ENCODE measurements around the gene HMGN1.
"Not testable (repeated sequence)": the region's sequence is repeated elsewhere in the genome, so short reads cannot be mapped to it uniquely, and the experiment has no call there.

Gene HMGN1, protein sequence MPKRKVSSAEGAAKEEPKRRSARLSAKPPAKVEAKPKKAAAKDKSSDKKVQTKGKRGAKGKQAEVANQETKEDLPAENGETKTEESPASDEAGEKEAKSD

DNA sequence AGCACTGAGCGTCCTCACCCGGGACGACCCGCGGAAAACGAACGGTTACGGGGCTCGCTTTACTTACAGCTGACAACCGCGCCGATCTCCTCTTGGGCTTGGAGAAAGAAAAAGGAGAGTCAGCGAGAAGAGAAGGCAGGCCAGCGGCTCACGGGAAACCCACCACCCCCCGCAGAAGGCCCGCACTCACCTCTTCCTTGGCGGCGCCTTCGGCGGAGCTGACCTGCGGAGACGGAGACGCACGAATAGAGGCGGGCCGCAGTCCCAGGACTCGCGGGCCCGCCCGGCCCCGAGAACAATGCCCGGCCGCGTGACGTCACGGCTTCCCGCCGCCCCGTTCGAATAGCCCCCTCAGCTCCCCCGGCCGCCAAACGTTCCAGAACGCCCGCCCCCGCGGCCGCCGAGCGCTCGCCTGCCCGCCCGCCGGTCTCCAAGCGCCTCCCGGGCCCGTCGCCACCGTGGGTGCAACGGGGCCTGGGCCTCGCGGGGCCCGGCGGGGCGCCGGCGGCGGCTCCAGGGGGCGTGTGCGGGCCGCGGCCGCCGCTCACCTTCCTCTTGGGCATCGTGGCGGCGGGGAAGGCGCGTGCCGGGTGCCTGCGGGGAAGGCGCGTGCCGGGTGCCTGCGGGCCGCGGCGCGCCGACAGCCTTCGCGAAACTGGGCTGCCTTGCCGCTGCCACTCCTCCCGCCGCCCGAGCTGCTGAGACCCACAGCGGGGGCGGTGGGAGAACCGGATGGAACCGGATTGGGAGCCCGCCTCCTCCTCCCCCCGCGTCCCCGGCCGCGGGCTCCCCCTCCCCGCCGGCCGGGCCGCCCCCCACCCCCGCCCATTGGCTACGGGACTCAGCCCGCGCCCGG lies at the start of gene HMGN1:
TSS of gene HMGN1 (minus strand) at position 734 of the 856 bp plus-strand sequence. CDS start at position 563, 171 bp downstream.
- peak; percentile 81 for DNase-seq

DNA sequence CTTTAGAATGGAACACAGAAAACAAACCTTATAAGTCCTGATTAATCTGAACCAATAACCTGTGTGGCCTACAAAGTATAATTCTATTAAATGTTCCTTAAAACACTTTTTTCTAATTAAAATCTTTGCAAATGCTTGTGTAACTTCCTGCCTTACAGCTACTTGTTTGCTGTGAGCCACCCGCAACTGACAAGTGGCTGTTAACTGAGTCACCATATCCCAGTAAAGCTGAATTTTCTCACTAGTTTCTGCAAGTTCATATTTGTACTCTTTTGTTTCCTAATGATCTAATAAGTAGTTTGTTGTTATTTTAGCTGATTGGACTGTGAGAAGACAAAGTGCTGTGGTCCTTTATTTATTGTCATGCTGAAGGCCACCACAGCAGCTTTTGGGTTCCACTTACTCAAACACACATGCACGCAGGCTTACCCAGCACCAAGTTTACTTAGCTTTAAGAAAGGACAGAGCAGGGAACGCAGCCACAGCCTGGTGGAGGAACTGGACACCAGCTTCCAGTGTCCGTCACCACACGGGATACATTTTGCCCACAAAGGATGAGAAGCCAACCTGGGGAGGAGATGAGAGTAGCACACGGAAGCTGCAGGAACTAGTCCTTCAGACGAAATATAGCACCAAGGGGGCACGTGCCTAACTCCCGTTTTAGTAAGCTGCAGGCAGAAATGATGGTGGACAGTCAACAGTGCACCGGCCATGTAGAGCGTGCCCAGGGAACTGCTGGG lies 48.9 kb upstream of the HMGN1 start:
- no peak for DNase-seq

DNA sequence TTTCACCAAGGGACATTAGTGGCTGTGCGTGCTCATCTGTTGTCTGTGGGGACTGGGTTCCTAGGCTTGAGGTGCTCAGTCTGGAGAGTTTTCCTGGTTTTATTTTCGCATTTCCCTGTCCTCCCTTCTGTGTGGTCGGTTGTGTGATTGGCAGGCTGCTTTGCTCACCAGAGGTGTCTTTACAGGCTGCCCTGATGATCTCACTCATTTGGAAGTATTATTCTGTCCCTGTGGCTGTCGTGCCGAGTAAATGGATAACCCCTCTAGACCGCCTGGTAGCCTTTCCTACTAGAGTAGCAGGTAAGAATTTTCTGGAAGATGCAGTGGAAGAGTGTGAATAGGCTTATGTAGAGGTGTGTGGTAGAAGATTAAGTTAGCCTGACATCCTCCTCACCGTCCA lies 44.1 kb upstream of the HMGN1 start:
- DNase-seq = no peak

DNA sequence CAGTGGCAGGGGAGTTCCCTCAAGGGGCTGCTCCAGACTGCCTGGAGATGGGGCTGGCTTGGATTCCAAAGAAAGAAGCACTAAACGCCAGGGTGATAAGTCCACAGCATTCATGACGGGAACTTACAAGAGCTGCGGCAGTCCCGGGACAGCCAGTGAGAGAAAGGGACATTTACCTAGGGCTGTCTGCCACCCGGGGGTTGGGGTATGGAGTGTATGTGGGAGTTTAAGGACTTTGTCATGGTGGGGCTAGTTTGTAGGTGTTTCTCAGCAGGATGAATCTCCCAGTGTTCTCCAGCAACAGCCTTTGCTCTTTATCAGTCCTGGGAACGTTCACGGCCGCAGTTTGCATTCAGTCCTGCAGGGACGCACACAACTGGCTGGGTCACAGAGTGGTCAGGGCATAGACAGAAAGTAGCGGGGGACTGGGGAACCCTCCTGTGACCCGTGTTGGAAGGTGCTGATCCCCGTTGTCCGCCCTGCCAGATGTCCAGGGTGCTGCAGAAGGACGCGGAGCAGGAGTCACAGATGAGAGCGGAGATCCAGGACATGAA lies 41.4 kb upstream of the HMGN1 start:
- no peak for DNase-seq

DNA sequence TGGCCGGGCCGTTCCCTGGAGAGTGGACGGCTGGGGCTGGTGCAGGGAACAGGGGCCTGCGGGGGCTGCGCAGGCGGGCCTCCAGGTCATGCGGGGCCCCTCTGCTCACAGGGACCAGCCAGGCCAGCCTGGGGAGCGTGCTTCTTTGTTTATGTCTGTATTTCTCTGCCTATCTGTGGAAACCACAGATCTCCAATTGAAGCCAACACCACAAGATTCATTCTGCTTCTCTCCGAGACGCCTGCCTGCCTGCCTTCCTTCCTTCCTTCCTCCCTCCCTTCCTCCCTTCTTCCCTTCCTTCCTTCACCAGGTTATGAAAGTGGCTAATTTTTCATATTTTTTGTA lies 39.9 kb upstream of the HMGN1 start:
- no peak for DNase-seq

DNA sequence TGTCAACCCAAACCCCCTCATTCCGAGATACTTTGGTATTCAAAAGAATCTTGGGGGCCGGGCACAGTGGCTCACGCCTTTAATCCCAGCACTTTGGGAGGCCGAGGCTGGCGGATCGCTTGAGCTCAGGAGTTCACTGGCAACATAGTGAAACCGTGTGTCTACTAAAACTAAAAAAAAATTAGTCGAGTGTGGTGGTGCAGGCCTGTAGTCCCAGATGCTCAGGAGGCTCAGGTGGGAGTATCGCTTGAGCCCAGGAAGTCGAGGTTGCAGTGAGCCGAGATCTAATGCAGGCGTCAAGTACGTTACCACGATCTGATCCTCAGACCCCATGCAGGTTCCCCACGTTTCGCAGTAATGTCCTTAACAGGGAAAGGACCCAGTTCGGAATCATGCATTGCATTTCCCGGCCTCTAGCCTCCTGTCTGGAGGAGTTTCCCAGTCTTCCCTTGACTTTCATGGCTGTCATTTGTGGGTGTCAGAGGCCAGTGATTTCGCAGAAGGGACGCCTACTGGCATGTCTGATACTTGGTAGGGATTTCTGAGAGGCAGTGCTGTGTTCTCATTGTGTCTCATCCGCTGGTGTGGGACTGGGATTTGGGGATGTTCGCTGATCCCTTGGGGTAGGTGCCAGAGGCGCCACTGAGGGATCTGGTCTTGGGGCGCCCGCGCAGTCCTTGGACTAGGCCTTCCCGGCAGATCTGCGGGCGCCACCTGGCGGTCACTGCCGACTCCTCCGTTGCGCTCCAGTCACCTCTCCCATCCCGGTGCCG lies 39.3 kb upstream of the HMGN1 start:
- DNase-seq = peak; percentile 65

DNA sequence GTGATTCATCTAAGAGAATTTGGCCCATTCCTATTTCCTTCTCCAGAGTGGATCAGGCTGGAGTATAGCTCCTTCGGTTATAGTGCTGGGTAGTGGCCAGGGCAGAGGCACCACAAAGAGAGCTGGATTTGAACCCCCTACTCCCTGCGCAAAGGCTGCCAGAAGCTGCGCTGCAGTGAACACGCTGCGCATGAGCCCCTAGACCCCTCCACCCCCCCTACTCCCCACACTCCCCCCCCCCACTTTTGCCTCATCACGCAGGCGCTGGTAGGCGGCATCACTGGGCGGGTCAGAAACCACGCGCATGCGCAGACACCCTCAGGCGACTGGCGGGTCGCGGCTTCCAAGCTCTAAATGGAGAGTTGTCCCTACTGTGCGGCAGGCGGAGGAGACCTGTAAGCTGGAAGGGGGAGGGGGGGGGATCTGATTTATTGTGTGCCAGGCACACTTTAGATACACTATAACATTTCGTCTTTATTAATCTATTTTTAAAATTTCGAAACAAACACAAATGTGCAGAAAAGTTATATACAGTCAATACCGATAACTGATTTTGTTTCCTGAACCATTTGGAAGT lies 38.7 kb upstream of the HMGN1 start:
- peak; percentile 84 for DNase-seq

DNA sequence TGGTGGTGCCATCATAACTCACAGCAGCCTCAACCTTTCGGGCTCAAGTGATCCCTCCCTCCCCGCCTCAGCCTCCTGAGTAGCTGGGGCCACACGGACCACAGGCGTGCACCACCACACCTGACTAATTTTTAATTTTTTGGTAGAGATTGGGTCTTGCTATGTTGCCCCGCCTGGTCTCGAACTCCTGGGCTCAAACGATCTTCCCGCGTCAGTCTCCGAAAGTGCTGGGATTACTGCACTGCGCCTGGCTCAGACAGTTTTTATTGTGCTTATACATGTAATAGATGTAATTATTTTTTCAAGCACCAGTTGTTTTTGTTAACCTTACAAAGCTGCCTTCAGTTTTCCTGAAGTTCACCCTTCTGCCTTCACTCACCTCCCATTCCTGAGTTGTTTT lies 38.0 kb upstream of the HMGN1 start:
- DNase-seq = no peak

DNA sequence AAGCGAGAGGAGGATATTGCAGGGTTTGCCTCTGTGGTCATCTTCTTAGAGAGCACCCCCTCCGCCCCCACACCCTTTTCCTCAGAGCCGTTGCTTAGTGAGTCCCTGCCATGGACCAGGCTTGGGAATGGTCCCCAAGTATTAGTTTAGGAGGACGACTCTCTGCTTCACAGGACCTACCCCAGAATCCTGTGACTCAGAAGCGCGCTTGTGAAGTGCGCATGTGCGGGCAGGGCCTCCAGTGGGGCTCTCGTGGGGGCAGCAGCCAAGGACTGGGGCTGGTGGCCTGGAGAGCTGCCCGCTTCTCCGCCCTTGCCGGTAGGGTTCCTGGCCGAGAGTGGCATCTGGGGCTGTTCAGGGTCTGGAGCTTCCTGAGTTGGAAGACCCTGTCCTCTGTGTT lies 37.3 kb upstream of the HMGN1 start:
- no peak for DNase-seq

DNA sequence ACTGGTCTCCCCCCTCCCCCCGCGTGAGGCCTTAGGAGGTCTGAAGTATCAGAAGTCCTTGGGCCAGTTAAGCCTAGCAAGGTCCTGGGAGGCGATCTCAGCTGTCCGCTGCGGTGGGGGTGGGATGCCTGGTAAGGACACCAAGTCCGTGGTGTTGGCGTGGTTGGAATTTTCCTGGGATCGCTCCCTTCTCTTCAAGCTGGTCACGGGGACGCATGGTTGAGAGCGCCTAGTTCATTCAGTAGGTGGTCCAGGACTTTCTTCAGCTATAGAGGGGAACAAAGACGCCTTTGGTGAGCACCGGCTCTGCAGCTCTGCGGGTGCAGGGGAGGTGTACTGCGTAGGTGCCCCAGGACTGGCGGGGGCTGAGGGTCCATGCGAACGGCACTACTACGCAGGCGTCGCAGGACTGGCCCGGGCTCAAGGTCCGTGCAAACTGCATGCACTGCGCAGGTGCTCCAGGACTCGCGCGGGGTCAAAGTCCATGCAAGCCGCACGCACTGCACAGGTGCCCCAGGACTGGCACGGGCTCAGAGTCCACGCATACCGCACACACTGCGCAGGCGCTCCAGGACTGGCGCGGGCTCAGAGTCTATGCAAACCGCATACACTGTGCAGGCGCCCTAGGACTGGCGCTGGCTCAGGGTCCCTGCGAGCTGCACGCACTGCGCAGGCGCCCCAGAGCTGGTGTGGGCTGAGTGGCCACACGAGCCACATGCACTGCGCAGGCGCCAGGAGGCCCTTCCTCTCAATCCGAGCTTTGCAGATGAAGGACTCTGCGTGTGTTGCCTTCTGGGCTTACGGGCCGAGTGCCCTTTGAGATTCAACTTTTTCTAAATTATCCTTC lies 36.6 kb upstream of the HMGN1 start:
- DNase-seq = peak; percentile 56

DNA sequence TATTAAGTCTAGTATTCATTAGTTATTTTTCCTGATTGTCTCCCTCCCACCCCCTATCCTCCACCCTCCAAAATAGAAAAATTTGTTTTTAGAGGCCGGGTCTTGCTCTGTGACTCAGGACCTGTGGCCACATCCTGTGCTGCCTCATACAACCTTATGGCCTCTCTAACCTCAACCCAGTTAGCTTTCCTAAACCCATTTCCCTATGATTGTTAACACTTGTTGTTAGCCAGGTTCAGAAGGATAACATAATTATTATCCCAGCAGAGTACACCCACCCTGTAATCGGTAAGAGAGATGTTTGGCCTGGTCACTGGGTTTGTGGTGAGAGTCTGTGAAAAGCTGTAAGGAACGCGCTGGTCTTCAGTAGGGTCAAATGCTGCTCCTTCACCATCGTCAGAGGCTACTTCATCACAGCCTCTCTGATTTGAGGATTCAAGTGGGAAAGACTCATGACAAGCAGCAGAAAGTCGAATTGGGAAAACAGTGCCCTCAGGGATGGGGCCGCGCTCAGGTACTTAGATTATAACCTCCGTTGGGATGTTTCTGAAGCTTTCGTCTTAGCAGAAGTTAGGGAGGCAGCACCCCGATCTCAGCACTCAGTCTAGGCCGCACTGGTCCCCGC lies 35.9 kb upstream of the HMGN1 start:
- no peak for DNase-seq

DNA sequence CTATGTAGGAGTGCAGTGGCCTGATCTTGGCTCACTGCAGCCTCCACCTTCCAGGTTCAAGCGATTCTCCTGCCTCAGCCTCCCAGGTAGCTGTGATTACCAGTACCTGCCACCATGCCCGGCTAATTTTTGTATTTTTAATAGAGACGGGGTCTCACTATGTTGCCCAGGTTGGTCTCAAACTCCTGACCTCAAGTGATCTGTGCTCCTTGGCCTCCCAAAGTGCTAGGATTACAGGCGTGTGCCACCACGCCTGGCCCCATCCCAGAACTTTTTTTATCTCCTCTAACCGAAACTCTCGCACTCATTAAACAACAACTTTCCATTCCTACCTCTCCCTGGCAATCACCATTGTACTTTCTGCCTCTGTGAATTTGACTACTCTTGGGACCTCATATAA lies 33.2 kb upstream of the HMGN1 start:
- DNase-seq = not testable (repeated sequence)

DNA sequence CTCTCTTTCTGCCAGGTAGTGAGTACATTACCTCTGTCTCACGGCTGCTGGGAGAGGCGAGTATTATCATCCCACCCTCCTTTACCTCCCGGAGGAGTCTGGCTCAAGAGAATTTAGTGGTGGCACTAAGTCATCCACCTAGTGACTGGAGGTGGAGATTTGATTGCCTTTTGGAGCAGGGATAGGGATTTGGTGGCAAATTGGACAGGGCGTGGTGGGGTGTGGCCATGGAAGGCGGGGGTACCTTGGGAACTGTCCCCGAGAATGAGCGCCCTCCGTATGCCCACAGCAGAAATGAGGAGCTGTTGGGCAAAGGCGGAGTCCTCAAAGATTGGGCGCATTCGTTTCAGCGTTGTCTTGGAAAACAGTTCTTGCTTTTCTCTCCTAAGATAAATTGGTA lies 32.1 kb upstream of the HMGN1 start:
- DNase-seq = no peak

DNA sequence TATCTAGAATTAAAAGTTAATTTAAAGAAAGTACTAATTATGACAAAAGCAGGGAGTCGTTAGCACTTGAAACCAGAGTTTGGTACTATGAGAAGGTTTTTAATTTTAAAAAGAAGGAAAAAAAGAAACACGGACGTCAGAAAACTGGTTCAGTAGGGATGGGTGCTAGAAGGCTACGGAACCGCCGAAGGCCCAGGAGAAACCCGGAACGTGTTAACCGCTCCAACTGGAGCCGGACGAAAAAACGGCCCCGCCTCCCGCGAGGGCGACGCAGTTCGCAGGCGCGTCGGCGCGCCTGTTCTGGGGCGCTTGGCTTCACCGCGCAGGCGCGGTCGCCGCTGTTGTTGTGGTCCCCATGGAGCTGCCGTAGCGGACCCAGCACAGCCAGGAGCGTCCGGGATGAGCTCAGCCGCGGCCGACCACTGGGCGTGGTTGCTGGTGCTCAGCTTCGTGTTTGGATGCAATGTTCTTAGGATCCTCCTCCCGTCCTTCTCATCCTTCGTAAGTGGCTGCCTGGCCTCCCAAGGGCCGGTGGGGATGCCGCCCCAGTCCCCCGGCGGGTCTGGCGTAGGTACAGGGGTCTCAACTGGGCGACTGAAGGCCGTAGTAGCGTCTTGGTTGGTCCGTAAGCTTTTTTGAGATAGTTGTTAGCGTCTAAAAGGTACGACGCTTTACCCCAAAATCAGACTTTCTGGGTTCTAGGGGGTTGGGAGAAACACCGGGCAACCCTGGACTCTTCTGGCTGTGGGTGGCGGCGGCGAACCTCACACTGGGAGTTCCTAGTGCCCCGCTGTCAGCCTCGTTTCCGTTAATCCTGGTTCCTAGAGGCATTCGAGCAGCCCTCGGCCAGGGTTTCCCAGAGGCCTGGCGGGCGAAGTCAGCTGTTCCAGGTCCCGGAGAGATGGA lies 31.4 kb upstream of the HMGN1 start:
- DNase-seq = peak; percentile 79

DNA sequence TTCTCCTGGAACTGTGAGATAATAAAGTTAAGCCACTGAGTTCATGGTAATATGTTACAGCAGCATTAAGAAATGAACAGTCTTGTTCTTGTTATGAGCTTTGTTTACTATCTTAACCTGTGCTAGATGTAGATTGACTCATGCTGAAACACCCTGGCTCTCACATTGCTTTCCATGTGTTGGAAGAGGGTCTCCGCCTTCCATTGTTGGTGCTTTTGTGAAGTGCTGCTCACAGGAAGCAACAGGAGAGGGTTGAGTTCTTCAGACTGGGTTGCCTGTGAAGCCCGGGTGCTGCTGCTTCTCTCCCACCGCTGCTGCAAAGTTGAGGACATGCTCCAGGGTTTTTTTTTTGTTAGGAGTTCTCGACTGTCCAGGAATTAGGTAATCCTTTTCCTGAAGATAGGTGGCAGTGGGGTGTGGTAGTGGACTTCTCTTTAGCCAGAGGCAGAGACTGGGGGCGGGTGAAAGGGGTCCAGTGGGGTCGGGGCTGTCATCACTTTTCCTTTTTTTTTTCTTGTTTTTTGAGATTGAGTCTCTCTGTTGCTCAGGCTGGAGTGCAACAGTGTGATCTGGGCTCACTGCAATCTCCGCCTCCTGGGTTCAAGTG lies 28.7 kb upstream of the HMGN1 start:
- no peak for DNase-seq

DNA sequence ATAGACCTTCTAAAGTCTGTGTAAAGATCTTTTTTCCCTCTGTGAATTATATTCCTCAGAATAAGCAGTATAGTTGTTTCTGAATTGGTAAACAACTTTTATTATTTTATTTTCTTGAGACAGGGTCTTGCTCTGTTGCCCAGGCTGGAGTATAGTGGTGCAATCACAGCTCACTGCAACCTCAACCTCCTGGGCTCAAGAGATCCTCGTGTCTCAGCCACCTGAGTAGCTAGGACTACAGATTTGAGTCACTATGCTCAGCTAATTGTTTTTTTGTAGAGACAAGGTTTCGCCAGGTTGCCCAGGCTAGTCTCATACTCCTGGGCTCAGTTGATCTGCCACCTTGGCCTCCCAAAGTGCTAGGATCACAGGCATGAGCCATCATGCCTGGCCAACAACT lies 26.6 kb upstream of the HMGN1 start:
- DNase-seq = no peak

DNA sequence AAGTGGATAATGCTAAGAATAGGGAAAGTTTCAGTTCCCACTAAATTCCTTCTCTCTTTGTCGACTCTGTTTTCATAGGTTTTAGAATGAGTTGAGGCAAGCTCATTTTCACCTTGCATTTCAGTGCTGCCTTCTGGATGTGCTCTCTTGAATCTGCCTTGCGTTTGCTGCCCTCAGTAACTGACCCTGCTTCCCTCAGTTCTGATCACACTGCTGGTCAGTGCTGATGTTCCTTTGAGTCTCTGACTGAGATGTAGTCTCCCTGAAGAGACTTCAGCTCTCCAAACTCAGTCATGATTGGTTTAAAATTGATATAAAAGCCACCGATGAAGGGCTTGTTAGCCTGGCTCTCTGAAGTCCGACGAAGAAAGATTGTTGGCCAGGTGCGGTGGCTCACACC lies 25.2 kb upstream of the HMGN1 start:
- DNase-seq = no peak

DNA sequence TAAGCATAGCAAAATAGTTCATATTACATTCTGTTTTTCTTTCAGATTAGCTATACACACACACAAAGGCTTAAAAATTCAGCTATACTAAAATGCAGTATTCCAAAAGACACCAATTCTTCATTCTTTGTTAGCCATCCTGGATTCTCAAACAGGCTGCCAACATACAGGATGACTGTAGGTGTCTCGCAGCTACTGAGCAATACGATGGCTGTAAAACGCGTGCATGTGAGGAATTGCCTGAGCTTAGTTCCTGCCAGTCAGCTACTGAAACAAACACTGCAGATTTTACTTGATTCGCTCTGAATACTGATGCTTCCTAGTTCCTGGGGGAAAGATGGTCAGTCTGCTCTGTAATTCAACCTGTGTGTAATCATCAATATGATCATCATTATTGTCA lies 24.7 kb upstream of the HMGN1 start:
- peak; percentile 20 for DNase-seq

DNA sequence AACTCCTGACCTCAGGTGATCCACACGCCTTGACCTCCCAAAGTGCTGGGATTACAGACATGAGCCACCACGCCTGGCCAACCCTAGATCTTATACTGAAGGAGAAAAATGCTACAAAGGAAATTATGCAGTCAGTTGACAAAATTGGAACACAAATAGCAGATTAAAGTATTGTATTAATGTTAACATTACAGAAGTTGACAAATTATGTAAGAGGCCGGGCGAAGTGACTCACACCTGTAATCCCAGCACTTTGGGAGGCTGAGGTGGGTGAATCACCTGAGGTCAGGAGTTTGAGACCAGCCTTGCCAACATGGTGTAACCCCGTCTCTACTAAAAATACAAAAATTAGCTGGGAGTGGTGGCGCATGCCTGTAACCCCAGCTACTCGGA lies 21.0 kb upstream of the HMGN1 start:
- not testable (repeated sequence) for DNase-seq

DNA sequence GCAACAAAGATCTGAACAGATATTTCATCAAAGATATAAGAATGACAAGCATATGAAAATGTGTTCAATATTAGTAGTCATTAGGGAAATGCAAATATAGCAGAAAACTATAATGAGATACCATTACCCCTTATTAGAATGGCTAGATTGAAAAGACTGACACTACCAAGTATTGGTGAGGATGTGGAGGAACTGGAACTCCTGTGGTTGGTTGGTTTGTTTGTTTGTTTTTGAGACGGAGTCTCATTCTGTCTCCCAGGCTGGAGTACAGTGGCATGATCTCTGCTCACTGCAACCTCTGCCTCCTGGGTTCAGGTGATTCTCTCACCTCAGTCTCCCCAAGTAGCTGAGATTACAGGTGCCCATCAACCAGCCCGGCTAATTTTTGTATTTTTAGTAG lies 18.9 kb upstream of the HMGN1 start:
- DNase-seq = no peak
